GM21723 (cell line): ENCODE data around the gene KIR2DL3.
"Not testable (repeated sequence)": the region's sequence is repeated elsewhere in the genome, so short reads cannot be mapped to it uniquely, and the experiment has no call there.

Experiments used
- ATAC-seq: cut with Tn5 transposase; IDR thresholded peaks from one replicate; pipeline ENCODE4 v1.9.1; 2021; ENCODE audit warnings: mild to moderate bottlenecking, moderate library complexity; ENCODE audit not compliant: unreplicated experiment

KIR2DL3 gene

GRCh38 chr19:54739587-54740497, 1.5 kb downstream of the KIR2DL3 start:
- no peak for ATAC-seq

GRCh38 chr19:54741950-54742349, 3.6 kb downstream of the KIR2DL3 start:
- ATAC-seq = not testable (repeated sequence)

- not testable (repeated sequence) for ATAC-seq
Observed at GRCh38 chr19:54744080-54744479, 5.8 kb downstream of the KIR2DL3 start.

- not testable (repeated sequence) for ATAC-seq
Observed at GRCh38 chr19:54747614-54748322, 9.5 kb downstream of the KIR2DL3 start.

- not testable (repeated sequence) for ATAC-seq
Observed at GRCh38 chr19:54750276-54750675, 12.0 kb downstream of the KIR2DL3 start.

- ATAC-seq = not testable (repeated sequence)
Observed at GRCh38 chr19:54756204-54757110, 18.1 kb downstream of the KIR2DL3 start.

- not testable (repeated sequence) for ATAC-seq
Observed at GRCh38 chr19:54758577-54758976, 20.3 kb downstream of the KIR2DL3 start.

- ATAC-seq = not testable (repeated sequence)
Observed at GRCh38 chr19:54764219-54764618, 25.9 kb downstream of the KIR2DL3 start.

GRCh38 chr19:54766464-54766863, 28.2 kb downstream of the KIR2DL3 start:
- ATAC-seq = not testable (repeated sequence)

- not testable (repeated sequence) for ATAC-seq
Observed at GRCh38 chr19:54769646-54770045, 31.3 kb downstream of the KIR2DL3 start, which contains the start of gene KIR2DL1. Gene KIR2DL1 (plus strand): TSS chr19:54769793. CDS start chr19:54769851, 58 bp downstream.

- ATAC-seq = not testable (repeated sequence)
Observed at GRCh38 chr19:54770511-54770910, 32.2 kb downstream of the KIR2DL3 start.

GRCh38 chr19:54771018-54771960, 33.0 kb downstream of the KIR2DL3 start:
- ATAC-seq = not testable (repeated sequence)

- not testable (repeated sequence) for ATAC-seq
Observed at GRCh38 chr19:54772666-54773065, 34.4 kb downstream of the KIR2DL3 start.

- not testable (repeated sequence) for ATAC-seq
Observed at GRCh38 chr19:54775095-54775815, 36.9 kb downstream of the KIR2DL3 start.

- not testable (repeated sequence) for ATAC-seq
Observed at GRCh38 chr19:54775830-54776229, 37.5 kb downstream of the KIR2DL3 start.

GRCh38 chr19:54777851-54778250, 39.5 kb downstream of the KIR2DL3 start:
- not testable (repeated sequence) for ATAC-seq

- not testable (repeated sequence) for ATAC-seq
Observed at GRCh38 chr19:54778896-54779295, 40.6 kb downstream of the KIR2DL3 start.

- not testable (repeated sequence) for ATAC-seq
Observed at GRCh38 chr19:54782916-54783315, 44.6 kb downstream of the KIR2DL3 start.
